WTC11 (cell line): ENCODE results near the gene ABHD1. TPM values are rescaled to one million over a fixed set of nuclear protein-coding genes. Genes with fewer than 3 reads are reported as not detected.

ENCODE experiments used
- EMX1 ChIP-seq: fragments of 250-450 bp; sonication (Bioruptor Pico); IDR thresholded peaks from 2 replicates; pipeline ENCODE4 v1.8.0; 2021; ENCODE audit warnings: mild to moderate bottlenecking
- FOXK1 ChIP-seq: sonication (generic); formaldehyde crosslinking; IDR thresholded peaks from 2 replicates; pipeline ENCODE4 v1.8.0; 2022; ENCODE audit warnings: mild to moderate bottlenecking, moderate library complexity, missing genetic modification reagents
- GABPB1 ChIP-seq: sonication (generic); formaldehyde crosslinking; IDR thresholded peaks from 2 replicates; pipeline ENCODE4 v1.8.1; 2023; ENCODE audit warnings: mild to moderate bottlenecking, missing genetic modification reagents
- KAT7 ChIP-seq: sonication (generic); formaldehyde crosslinking; IDR thresholded peaks from 2 replicates; pipeline ENCODE4 v1.8.1; 2023; ENCODE audit warnings: missing genetic modification reagents, mild to moderate bottlenecking, borderline replicate concordance
- NFE2L1 ChIP-seq: sonication (generic); formaldehyde crosslinking; IDR thresholded peaks from 2 replicates; pipeline ENCODE4 v1.8.1; 2023; ENCODE audit warnings: missing genetic modification reagents
- NR3C1 ChIP-seq: sonication (generic); formaldehyde crosslinking; conservative IDR thresholded peaks from 2 replicates; pipeline ENCODE4 v1.8.1; 2023; ENCODE audit warnings: low read depth, mild to moderate bottlenecking, missing genetic modification reagents
- PRRX2 ChIP-seq: fragments of 250-450 bp; sonication (Bioruptor Pico); IDR thresholded peaks from 2 replicates; pipeline ENCODE4 v1.8.0; 2021; ENCODE audit warnings: mild to moderate bottlenecking
- SP1 ChIP-seq: sonication (generic); formaldehyde crosslinking; conservative IDR thresholded peaks from 2 replicates; pipeline ENCODE4 v1.8.1; 2022; ENCODE audit warnings: missing genetic modification reagents
- ZNF263 ChIP-seq: sonication (generic); formaldehyde crosslinking; IDR thresholded peaks from 2 replicates; pipeline ENCODE4 v1.8.1; 2022; ENCODE audit warnings: low read depth, mild to moderate bottlenecking, moderate library complexity, missing genetic modification reagents
- ZNF317 ChIP-seq: sonication (generic); formaldehyde crosslinking; IDR thresholded peaks from 2 replicates; pipeline ENCODE4 v1.8.1; 2023; ENCODE audit warnings: low read depth, mild to moderate bottlenecking, moderate library complexity, missing genetic modification reagents, borderline replicate concordance
- total RNA-seq: library from RNA; stranded (reverse); gene quantifications from 3 replicates; pipeline ENCODE4 v1.2.3, GENCODE V29; 2021
- TF ChIP-seq, protein P1 (sequence below): sonication (generic); formaldehyde crosslinking; IDR thresholded peaks from 2 replicates; pipeline ENCODE4 v1.8.1; 2022; ENCODE audit warnings: mild to moderate bottlenecking, moderate library complexity, missing genetic modification reagents
- TF ChIP-seq, protein P2 (sequence below): sonication (generic); formaldehyde crosslinking; IDR thresholded peaks from 2 replicates; pipeline ENCODE4 v1.8.1; 2023; ENCODE audit warnings: mild to moderate bottlenecking, moderate library complexity, missing genetic modification reagents
- TF ChIP-seq, protein P3 (sequence below): sonication (generic); formaldehyde crosslinking; IDR thresholded peaks from 2 replicates; pipeline ENCODE4 v1.8.0; 2022; ENCODE audit warnings: mild to moderate bottlenecking, missing genetic modification reagents
- TF ChIP-seq, protein P4 (sequence below): sonication (generic); formaldehyde crosslinking; IDR thresholded peaks from 2 replicates; pipeline ENCODE4 v1.8.0; 2023; ENCODE audit warnings: missing genetic modification reagents, mild to moderate bottlenecking, borderline replicate concordance
- TF ChIP-seq, protein P5 (sequence below): sonication (generic); formaldehyde crosslinking; IDR thresholded peaks from 2 replicates; pipeline ENCODE4 v1.8.1; 2023; ENCODE audit warnings: mild to moderate bottlenecking, missing genetic modification reagents, moderate library complexity
- TF ChIP-seq, protein P6 (sequence below): sonication (generic); formaldehyde crosslinking; IDR thresholded peaks from 2 replicates; pipeline ENCODE4 v1.8.1; 2023; ENCODE audit warnings: mild to moderate bottlenecking, missing genetic modification reagents
- TF ChIP-seq, protein P7 (sequence below): sonication (generic); formaldehyde crosslinking; IDR thresholded peaks from 2 replicates; pipeline ENCODE4 v1.8.0; 2022; ENCODE audit warnings: mild to moderate bottlenecking, missing genetic modification reagents
- TF ChIP-seq, protein P8 (sequence below): sonication (generic); formaldehyde crosslinking; IDR thresholded peaks from 2 replicates; pipeline ENCODE4 v1.8.0; 2022; ENCODE audit warnings: mild to moderate bottlenecking, missing genetic modification reagents
- TF ChIP-seq, protein P9 (sequence below): sonication (generic); formaldehyde crosslinking; IDR thresholded peaks from 2 replicates; pipeline ENCODE4 v1.8.0; 2022; ENCODE audit warnings: mild to moderate bottlenecking, missing genetic modification reagents
- TF ChIP-seq, protein P10 (sequence below): sonication (generic); formaldehyde crosslinking; IDR thresholded peaks from 2 replicates; pipeline ENCODE4 v1.8.0; 2023; ENCODE audit warnings: mild to moderate bottlenecking, missing genetic modification reagents

Gene ABHD1
- total RNA-seq, 1 experiment from 2014 or later, result 0.31 TPM

DNA sequence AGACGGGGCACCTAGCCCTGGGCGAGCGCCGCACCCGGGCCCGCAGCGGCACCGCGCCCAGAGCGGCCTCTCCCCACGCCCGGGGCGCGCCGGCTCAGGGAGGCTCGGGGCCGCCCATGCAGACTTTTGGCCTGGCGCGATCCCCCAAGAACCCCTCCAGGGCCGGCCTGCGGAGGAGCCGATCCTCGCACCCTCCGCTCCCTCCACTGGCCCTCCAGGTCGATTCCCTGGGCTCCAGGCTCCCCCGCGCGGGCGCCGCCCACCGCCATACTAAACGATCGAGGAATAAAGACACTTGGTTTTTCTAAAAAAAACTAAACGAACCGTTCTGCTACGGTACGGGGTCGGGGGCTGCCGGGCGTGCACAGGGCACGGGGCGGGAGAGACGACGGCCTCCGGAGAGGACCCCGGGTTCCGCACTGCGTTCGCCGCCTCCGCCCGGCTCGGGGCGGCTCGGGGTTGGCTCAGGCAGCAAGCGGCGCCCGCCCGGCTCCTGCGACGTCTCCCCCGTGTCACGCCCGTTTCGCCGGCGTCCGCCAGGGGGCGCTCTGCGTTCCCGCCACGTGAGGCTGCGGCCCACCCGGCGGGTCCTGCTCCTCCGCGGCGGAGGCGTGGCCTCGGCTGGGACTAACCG, 37.4 kb upstream of the ABHD1 start (continued):
- TF ChIP-seq, protein P1, sequence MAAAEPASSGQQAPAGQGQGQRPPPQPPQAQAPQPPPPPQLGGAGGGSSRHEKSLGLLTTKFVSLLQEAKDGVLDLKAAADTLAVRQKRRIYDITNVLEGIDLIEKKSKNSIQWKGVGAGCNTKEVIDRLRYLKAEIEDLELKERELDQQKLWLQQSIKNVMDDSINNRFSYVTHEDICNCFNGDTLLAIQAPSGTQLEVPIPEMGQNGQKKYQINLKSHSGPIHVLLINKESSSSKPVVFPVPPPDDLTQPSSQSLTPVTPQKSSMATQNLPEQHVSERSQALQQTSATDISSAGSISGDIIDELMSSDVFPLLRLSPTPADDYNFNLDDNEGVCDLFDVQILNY, result peak; percentile 99
- peak; percentile 85 for TF ChIP-seq GABPB1 (CRISPR knock-in tag)
- TF ChIP-seq, protein P2, sequence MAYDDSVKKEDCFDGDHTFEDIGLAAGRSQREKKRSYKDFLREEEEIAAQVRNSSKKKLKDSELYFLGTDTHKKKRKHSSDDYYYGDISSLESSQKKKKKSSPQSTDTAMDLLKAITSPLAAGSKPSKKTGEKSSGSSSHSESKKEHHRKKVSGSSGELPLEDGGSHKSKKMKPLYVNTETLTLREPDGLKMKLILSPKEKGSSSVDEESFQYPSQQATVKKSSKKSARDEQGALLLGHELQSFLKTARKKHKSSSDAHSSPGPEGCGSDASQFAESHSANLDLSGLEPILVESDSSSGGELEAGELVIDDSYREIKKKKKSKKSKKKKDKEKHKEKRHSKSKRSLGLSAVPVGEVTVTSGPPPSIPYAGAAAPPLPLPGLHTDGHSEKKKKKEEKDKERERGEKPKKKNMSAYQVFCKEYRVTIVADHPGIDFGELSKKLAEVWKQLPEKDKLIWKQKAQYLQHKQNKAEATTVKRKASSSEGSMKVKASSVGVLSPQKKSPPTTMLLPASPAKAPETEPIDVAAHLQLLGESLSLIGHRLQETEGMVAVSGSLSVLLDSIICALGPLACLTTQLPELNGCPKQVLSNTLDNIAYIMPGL (CRISPR knock-in tag), result peak; percentile 90; the same call in 1 of the 2 replicates
- TF ChIP-seq, protein P3, sequence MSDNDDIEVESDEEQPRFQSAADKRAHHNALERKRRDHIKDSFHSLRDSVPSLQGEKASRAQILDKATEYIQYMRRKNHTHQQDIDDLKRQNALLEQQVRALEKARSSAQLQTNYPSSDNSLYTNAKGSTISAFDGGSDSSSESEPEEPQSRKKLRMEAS, result no peak; the same call in 1 of the 2 replicates
- TF ChIP-seq, protein P4, sequence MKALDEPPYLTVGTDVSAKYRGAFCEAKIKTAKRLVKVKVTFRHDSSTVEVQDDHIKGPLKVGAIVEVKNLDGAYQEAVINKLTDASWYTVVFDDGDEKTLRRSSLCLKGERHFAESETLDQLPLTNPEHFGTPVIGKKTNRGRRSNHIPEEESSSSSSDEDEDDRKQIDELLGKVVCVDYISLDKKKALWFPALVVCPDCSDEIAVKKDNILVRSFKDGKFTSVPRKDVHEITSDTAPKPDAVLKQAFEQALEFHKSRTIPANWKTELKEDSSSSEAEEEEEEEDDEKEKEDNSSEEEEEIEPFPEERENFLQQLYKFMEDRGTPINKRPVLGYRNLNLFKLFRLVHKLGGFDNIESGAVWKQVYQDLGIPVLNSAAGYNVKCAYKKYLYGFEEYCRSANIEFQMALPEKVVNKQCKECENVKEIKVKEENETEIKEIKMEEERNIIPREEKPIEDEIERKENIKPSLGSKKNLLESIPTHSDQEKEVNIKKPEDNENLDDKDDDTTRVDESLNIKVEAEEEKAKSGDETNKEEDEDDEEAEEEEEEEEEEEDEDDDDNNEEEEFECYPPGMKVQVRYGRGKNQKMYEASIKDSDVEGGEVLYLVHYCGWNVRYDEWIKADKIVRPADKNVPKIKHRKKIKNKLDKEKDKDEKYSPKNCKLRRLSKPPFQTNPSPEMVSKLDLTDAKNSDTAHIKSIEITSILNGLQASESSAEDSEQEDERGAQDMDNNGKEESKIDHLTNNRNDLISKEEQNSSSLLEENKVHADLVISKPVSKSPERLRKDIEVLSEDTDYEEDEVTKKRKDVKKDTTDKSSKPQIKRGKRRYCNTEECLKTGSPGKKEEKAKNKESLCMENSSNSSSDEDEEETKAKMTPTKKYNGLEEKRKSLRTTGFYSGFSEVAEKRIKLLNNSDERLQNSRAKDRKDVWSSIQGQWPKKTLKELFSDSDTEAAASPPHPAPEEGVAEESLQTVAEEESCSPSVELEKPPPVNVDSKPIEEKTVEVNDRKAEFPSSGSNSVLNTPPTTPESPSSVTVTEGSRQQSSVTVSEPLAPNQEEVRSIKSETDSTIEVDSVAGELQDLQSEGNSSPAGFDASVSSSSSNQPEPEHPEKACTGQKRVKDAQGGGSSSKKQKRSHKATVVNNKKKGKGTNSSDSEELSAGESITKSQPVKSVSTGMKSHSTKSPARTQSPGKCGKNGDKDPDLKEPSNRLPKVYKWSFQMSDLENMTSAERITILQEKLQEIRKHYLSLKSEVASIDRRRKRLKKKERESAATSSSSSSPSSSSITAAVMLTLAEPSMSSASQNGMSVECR (CRISPR knock-in tag), result no peak
- TF ChIP-seq ZNF317 (CRISPR knock-in tag), result no peak
- TF ChIP-seq, protein P5, sequence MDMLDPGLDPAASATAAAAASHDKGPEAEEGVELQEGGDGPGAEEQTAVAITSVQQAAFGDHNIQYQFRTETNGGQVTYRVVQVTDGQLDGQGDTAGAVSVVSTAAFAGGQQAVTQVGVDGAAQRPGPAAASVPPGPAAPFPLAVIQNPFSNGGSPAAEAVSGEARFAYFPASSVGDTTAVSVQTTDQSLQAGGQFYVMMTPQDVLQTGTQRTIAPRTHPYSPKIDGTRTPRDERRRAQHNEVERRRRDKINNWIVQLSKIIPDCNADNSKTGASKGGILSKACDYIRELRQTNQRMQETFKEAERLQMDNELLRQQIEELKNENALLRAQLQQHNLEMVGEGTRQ, result peak; percentile 87
- TF ChIP-seq, protein P6, sequence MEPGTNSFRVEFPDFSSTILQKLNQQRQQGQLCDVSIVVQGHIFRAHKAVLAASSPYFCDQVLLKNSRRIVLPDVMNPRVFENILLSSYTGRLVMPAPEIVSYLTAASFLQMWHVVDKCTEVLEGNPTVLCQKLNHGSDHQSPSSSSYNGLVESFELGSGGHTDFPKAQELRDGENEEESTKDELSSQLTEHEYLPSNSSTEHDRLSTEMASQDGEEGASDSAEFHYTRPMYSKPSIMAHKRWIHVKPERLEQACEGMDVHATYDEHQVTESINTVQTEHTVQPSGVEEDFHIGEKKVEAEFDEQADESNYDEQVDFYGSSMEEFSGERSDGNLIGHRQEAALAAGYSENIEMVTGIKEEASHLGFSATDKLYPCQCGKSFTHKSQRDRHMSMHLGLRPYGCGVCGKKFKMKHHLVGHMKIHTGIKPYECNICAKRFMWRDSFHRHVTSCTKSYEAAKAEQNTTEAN (CRISPR knock-in tag), result 0 out of 2 replicates have a peak, but pooled peaks have one; percentile 64
- TF ChIP-seq, protein P7, sequence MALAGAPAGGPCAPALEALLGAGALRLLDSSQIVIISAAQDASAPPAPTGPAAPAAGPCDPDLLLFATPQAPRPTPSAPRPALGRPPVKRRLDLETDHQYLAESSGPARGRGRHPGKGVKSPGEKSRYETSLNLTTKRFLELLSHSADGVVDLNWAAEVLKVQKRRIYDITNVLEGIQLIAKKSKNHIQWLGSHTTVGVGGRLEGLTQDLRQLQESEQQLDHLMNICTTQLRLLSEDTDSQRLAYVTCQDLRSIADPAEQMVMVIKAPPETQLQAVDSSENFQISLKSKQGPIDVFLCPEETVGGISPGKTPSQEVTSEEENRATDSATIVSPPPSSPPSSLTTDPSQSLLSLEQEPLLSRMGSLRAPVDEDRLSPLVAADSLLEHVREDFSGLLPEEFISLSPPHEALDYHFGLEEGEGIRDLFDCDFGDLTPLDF (CRISPR knock-in tag), result no peak
- no peak for TF ChIP-seq KAT7 (CRISPR knock-in tag)
- TF ChIP-seq NFE2L1, result no peak; the same call in 1 of the 2 replicates
- TF ChIP-seq, protein P8, sequence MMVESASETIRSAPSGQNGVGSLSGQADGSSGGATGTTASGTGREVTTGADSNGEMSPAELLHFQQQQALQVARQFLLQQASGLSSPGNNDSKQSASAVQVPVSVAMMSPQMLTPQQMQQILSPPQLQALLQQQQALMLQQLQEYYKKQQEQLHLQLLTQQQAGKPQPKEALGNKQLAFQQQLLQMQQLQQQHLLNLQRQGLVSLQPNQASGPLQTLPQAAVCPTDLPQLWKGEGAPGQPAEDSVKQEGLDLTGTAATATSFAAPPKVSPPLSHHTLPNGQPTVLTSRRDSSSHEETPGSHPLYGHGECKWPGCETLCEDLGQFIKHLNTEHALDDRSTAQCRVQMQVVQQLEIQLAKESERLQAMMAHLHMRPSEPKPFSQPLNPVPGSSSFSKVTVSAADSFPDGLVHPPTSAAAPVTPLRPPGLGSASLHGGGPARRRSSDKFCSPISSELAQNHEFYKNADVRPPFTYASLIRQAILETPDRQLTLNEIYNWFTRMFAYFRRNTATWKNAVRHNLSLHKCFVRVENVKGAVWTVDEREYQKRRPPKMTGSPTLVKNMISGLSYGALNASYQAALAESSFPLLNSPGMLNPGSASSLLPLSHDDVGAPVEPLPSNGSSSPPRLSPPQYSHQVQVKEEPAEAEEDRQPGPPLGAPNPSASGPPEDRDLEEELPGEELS (CRISPR knock-in tag), result peak; percentile 93
- TF ChIP-seq, protein P9, sequence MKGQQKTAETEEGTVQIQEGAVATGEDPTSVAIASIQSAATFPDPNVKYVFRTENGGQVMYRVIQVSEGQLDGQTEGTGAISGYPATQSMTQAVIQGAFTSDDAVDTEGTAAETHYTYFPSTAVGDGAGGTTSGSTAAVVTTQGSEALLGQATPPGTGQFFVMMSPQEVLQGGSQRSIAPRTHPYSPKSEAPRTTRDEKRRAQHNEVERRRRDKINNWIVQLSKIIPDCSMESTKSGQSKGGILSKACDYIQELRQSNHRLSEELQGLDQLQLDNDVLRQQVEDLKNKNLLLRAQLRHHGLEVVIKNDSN (CRISPR knock-in tag), result peak; percentile 70
- 0 out of 2 replicates have a peak, but pooled peaks have one; percentile 26 for TF ChIP-seq ZNF263 (CRISPR knock-in tag)
- TF ChIP-seq SP1 (CRISPR knock-in tag), result peak; percentile 87
- TF ChIP-seq PRRX2 (CRISPR knock-in tag), result no peak
- no peak for TF ChIP-seq NR3C1
- 0 out of 2 replicates have a peak, but pooled peaks have one; percentile 23 for TF ChIP-seq EMX1
- peak; percentile 78 for TF ChIP-seq FOXK1 (CRISPR knock-in tag)
- TF ChIP-seq, protein P10, sequence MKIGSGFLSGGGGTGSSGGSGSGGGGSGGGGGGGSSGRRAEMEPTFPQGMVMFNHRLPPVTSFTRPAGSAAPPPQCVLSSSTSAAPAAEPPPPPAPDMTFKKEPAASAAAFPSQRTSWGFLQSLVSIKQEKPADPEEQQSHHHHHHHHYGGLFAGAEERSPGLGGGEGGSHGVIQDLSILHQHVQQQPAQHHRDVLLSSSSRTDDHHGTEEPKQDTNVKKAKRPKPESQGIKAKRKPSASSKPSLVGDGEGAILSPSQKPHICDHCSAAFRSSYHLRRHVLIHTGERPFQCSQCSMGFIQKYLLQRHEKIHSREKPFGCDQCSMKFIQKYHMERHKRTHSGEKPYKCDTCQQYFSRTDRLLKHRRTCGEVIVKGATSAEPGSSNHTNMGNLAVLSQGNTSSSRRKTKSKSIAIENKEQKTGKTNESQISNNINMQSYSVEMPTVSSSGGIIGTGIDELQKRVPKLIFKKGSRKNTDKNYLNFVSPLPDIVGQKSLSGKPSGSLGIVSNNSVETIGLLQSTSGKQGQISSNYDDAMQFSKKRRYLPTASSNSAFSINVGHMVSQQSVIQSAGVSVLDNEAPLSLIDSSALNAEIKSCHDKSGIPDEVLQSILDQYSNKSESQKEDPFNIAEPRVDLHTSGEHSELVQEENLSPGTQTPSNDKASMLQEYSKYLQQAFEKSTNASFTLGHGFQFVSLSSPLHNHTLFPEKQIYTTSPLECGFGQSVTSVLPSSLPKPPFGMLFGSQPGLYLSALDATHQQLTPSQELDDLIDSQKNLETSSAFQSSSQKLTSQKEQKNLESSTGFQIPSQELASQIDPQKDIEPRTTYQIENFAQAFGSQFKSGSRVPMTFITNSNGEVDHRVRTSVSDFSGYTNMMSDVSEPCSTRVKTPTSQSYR (CRISPR knock-in tag), result 0 out of 2 replicates have a peak, but pooled peaks have one; percentile 19
